Kidney (tissue), 14 donors: ENCODE data around the gene CNTN4. TPM values are rescaled to one million over a fixed set of nuclear protein-coding genes. Genes with fewer than 3 reads are reported as not detected.

Experiments
- DNase-seq, 5 donors: peaks; one replicate each; pipeline ENCODE4 v3.0.0-alpha.2; 2013 to 2020
- FAIRE-seq: peaks from 2 replicates; lab custom pipeline; 2012; peaks lifted over from hg19 to GRCh38; lab: Jason Lieb, UNC
- H3K27ac ChIP-seq, 2 donors: one replicate each; pipeline ENCODE4 v1.7.0; 2013; ENCODE audit warnings: low read depth in 2 of 2, low read length in 2 of 2, inconsistent platforms in 1 of 2
- H3K27me3 ChIP-seq: one replicate; pipeline ENCODE4 v1.7.1; 2013; ENCODE audit warnings: low read length, inconsistent platforms; ENCODE audit not compliant: control insufficient read depth, insufficient read depth
- H3K36me3 ChIP-seq, 3 donors: one replicate each; pipeline versions ENCODE4 v1.7.0 to v1.7.1; 2013; ENCODE audit warnings: low read length in 3 of 3, control low read depth in 1 of 3, inconsistent platforms in 1 of 3; ENCODE audit not compliant: insufficient read depth in 3 of 3, control insufficient read depth in 2 of 3
- H3K4me1 ChIP-seq, 3 donors: one replicate each; pipeline versions ENCODE4 v1.7.0 to v1.7.1; 2013; ENCODE audit warnings: low read length in 3 of 3, inconsistent platforms in 1 of 3, low read depth in 1 of 3; ENCODE audit not compliant: control insufficient read depth in 2 of 3, insufficient read depth in 2 of 3
- H3K4me3 ChIP-seq, 3 donors: one replicate each; pipeline versions ENCODE4 v1.7.0 to v1.8.1; 2013; ENCODE audit warnings: low read length in 3 of 3, control low read depth in 1 of 3, inconsistent platforms in 1 of 3
- H3K9ac ChIP-seq, 3 donors: one replicate each; pipeline versions ENCODE4 v1.7.0 to v1.7.1; 2013; ENCODE audit warnings: low read length in 3 of 3, control low read depth in 1 of 3, inconsistent platforms in 1 of 3
- H3K9me3 ChIP-seq, 3 donors: one replicate each; pipeline versions ENCODE4 v1.7.0 to v1.7.1; 2013; ENCODE audit warnings: low read length in 3 of 3, control low read depth in 1 of 3, inconsistent platforms in 1 of 3; ENCODE audit not compliant: control insufficient read depth in 2 of 3, insufficient read depth in 1 of 3
- intact Hi-C: fragments of 100-400 bp; cut with DNase I; formaldehyde crosslinking; loops from one replicate; pipeline ENCODE4 v1.11.1; 2022
- polyA plus RNA-seq: library from polyadenylated mRNA; stranded (reverse); fragments of 350-450 nt; fragmentation: Illumina TruSeq; extraction: RNeasy Lipid Tissue Mini Kit (QIAGEN cat#74804); gene quantifications from one replicate; pipeline ENCODE4 v1.2.3, GENCODE V29; 2014; ENCODE audit warnings: low read depth, low replicate concordance; ENCODE audit not compliant: insufficient read depth
- total RNA-seq: library from RNA; stranded (reverse); fragmentation: NEBNext Ultra II Directional; extraction: Animal tissue kit (Norgen Biotek cat#: 25700); gene quantifications from one replicate; pipeline ENCODE4 v1.2.1, GENCODE V29; 2021
- TF ChIP-seq, protein P1 (sequence below): IDR thresholded peaks from 3 replicates; pipeline ENCODE4 v1.5.1; 2012; ENCODE audit warnings: mild to moderate bottlenecking, moderate library complexity, borderline replicate concordance; ENCODE audit not compliant: insufficient read depth; ENCODE audit errors: extremely low read depth
- donor health status: control.
- donor health status: control.
- donor health status: control.
- donor health status: control.
- donor health status: control.
- donor health status: DM: yes; HTN: yes; CAD: no.
- donor health status: Normal renal cell carcinoma (clear cell type).

The CNTN4 gene
- total and polyA plus RNA-seq, 2 donors from 2014 or later = 2.2 to 13.4 TPM

DNA sequence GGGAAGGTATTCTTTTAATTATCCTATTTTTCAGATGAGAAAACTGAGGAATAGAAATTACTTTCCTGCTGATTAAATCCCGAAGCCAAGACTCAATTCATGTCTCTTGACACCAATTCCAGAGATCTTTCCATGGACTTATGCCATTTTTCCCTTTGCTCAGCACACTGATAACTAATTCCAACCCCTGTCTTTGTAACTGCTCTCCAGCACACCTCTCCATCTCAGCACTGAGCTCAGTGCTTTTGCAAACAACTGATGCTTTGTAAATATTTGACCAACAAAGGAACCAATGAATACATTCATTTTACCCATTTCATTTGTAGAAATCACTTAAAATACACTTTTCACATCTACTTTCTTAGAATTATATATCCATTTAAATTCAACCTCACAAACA, 762.5 kb downstream of the CNTN4 start:
- no peaks in the 10 kb centered on the region for H3K9me3 ChIP-seq
- TF ChIP-seq, protein P1, sequence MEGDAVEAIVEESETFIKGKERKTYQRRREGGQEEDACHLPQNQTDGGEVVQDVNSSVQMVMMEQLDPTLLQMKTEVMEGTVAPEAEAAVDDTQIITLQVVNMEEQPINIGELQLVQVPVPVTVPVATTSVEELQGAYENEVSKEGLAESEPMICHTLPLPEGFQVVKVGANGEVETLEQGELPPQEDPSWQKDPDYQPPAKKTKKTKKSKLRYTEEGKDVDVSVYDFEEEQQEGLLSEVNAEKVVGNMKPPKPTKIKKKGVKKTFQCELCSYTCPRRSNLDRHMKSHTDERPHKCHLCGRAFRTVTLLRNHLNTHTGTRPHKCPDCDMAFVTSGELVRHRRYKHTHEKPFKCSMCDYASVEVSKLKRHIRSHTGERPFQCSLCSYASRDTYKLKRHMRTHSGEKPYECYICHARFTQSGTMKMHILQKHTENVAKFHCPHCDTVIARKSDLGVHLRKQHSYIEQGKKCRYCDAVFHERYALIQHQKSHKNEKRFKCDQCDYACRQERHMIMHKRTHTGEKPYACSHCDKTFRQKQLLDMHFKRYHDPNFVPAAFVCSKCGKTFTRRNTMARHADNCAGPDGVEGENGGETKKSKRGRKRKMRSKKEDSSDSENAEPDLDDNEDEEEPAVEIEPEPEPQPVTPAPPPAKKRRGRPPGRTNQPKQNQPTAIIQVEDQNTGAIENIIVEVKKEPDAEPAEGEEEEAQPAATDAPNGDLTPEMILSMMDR = no peak
- no peak overlapping the region for H3K27ac ChIP-seq
- H3K9ac ChIP-seq = no peak overlapping the region
- FAIRE-seq = no peak
- H3K27me3 ChIP-seq = no peaks in the 10 kb centered on the region
- DNase-seq = no peak
- intact Hi-C loops = no loop called here
- H3K36me3 ChIP-seq = no peaks in the 10 kb centered on the region
- no peak overlapping the region for H3K4me3 ChIP-seq
- no peaks in the 10 kb centered on the region for H3K4me1 ChIP-seq

DNA sequence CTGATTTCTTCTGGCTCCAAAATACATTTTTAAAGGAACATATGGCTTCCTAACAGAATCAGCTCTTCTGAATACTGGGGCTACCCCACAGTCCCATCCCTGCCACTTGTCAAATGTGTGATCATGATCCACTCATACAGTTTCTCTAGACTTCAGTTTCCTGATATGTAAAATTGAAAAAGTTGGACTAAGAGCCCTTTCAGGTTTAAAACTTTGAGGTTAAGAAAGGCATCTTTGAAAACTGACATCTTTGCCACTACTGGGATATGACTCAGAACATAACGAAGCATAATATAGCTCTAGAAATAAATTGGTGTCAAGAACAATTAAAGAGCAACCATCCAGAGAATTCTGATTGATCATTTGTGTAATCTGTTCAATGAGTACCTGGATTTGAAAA, 763.3 kb downstream of the CNTN4 start:
- intact Hi-C loops = no loop called here
- H3K27me3 ChIP-seq = no peaks in the 10 kb centered on the region
- no peak overlapping the region for H3K4me3 ChIP-seq
- H3K9ac ChIP-seq = no peak overlapping the region
- H3K9me3 ChIP-seq = no peaks in the 10 kb centered on the region
- no peaks in the 10 kb centered on the region for H3K36me3 ChIP-seq
- TF ChIP-seq, protein P1 = no peak
- no peak for FAIRE-seq
- no peaks in the 10 kb centered on the region for H3K4me1 ChIP-seq
- no peak overlapping the region for H3K27ac ChIP-seq
- DNase-seq = no peak

DNA sequence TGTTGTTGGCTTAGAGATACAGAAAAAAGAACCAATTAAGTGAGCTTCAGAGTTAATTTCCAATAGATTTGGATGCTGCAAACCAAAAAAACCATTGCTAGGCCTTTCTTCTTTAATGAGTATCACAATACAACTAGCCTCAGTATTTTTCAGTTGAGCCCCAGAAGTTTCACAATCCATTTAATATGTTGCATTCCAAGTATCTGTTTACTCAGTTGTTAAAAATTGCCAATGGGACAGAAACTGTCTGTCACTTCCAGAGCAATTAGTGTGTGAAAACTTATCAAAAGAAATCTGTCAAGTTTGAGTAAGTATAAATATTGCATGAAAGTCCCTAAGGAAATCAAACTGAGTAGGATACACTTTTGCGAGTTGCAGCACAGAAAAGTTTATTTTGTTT, 763.7 kb downstream of the CNTN4 start:
- no peaks in the 10 kb centered on the region for H3K9me3 ChIP-seq
- H3K27me3 ChIP-seq = no peaks in the 10 kb centered on the region
- H3K4me1 ChIP-seq = no peaks in the 10 kb centered on the region
- H3K4me3 ChIP-seq = no peak overlapping the region
- no peaks in the 10 kb centered on the region for H3K36me3 ChIP-seq
- FAIRE-seq (no peak), DNase-seq (no peak)
- TF ChIP-seq, protein P1 = no peak
- H3K9ac ChIP-seq = no peak overlapping the region
- H3K27ac ChIP-seq = no peak overlapping the region
- intact Hi-C loops = no loop called here

DNA sequence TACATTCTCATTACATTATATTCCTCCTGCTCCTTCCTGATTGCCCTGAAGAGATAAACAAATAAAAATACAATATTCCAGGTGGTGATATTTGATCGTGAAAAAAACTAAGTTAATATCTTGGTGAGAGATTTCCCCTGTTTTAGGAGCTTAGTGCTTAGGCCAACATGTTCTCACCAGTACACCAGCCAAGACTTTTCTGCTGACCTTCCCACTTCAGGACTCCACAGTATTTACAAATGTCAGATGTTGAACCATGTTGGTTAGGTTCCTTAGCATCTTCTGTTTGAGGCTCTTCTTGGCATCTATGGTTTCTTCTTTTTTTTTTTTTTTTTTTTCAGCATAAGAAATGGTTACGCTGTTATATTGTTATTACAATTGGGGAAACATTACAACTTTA, 764.5 kb downstream of the CNTN4 start:
- FAIRE-seq = no peak
- Histone ChIP-seq H3K4me1 (no peaks in the 10 kb centered on the region), H3K4me3 (no peak overlapping the region), H3K9ac (no peak overlapping the region), H3K36me3 (no peaks in the 10 kb centered on the region), H3K27me3 (no peaks in the 10 kb centered on the region), H3K9me3 (no peaks in the 10 kb centered on the region), H3K27ac (no peak overlapping the region)
- DNase-seq = no peak
- intact Hi-C loops = no loop called here
- TF ChIP-seq, protein P1 = no peak
